Upper lobe of right lung (tissue), 1 donor: ENCODE data around the gene RCE1. TPM values are rescaled to one million over a fixed set of nuclear protein-coding genes. Genes with fewer than 3 reads are reported as not detected.

Experiments used
- ATAC-seq: fragments of 200-7000 bp; cut with Tn5 transposase; one replicate; pipeline ENCODE4 v1.9.1; 2020; ENCODE audit warnings: mild to moderate bottlenecking, moderate library complexity
- DNase-seq: peaks from one replicate; pipeline ENCODE4 v3.0.0-alpha.2; 2020
- H3K27ac ChIP-seq: fragments of 200-600 bp; one replicate; pipeline ENCODE4 v1.8.0; 2022
- H3K27me3 ChIP-seq: fragments of 200-600 bp; one replicate; pipeline ENCODE4 v1.8.0; 2022; ENCODE audit warnings: mild to moderate bottlenecking
- H3K36me3 ChIP-seq: fragments of 200-600 bp; one replicate; pipeline ENCODE4 v1.8.0; 2022
- H3K4me1 ChIP-seq: fragments of 200-600 bp; one replicate; pipeline ENCODE4 v1.8.0; 2022
- H3K4me3 ChIP-seq: fragments of 200-600 bp; one replicate; pipeline ENCODE4 v1.8.0; 2022; ENCODE audit warnings: mild to moderate bottlenecking
- H3K9me3 ChIP-seq: fragments of 200-600 bp; one replicate; pipeline ENCODE4 v1.8.0; 2022
- intact Hi-C: fragments of 100-400 bp; cut with DNase I; formaldehyde crosslinking; loops from one replicate; pipeline ENCODE4 v1.11.0; 2022
- total RNA-seq: library from RNA; stranded (reverse); fragmentation: NEBNext Ultra II Directional; extraction: Animal tissue kit (Norgen Biotek cat#: 25700); gene quantifications from one replicate; pipeline ENCODE4 v1.2.1, GENCODE V29; 2021
- TF ChIP-seq, protein P1 (sequence below): fragments of 200-600 bp; IDR thresholded peaks from one replicate; pipeline ENCODE4 v1.8.0; 2022; ENCODE audit warnings: antibody characterized with exemption
- donor health status: DM: no; HTN: yes; CAD: no; lungs with severe emphysema.

The RCE1 gene
- total RNA-seq, 1 donor from 2014 or later: 18.4 TPM

DNA sequence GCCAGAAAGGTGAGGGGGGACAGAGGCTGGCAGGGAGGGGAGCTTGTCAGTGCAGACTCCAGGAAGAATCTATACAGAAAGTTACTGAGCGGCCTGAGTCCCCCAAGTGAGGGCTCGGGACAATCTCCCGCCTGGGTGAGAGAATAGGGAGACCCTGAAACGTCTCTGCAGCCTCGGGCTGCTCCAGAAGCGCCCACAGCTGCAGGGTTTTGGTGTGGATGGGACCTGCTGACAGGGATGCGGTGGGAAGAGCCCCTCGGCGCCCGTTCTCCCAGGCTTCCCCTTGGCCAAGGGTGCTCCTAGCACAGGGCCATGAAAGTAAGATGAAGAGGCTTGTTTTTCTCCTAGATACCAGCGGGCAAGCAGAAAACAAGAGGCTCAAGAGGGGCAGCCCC lies 743 bp upstream of the RCE1 start:
- TF ChIP-seq, protein P1, sequence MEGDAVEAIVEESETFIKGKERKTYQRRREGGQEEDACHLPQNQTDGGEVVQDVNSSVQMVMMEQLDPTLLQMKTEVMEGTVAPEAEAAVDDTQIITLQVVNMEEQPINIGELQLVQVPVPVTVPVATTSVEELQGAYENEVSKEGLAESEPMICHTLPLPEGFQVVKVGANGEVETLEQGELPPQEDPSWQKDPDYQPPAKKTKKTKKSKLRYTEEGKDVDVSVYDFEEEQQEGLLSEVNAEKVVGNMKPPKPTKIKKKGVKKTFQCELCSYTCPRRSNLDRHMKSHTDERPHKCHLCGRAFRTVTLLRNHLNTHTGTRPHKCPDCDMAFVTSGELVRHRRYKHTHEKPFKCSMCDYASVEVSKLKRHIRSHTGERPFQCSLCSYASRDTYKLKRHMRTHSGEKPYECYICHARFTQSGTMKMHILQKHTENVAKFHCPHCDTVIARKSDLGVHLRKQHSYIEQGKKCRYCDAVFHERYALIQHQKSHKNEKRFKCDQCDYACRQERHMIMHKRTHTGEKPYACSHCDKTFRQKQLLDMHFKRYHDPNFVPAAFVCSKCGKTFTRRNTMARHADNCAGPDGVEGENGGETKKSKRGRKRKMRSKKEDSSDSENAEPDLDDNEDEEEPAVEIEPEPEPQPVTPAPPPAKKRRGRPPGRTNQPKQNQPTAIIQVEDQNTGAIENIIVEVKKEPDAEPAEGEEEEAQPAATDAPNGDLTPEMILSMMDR: no peak
- H3K36me3 ChIP-seq: peaks cover 24% of the 10 kb centered on the region
- H3K27me3 ChIP-seq: no peaks in the 10 kb centered on the region
- ATAC-seq (no peak), DNase-seq (no peak)
- intact Hi-C loops: no loop called here
- no peaks in the 10 kb centered on the region for H3K9me3 ChIP-seq
- H3K4me3 ChIP-seq: peak overlapping the region; percentile 97
- peaks cover 21% of the 10 kb centered on the region for H3K4me1 ChIP-seq
- peak overlapping the region; percentile 99 for H3K27ac ChIP-seq

DNA sequence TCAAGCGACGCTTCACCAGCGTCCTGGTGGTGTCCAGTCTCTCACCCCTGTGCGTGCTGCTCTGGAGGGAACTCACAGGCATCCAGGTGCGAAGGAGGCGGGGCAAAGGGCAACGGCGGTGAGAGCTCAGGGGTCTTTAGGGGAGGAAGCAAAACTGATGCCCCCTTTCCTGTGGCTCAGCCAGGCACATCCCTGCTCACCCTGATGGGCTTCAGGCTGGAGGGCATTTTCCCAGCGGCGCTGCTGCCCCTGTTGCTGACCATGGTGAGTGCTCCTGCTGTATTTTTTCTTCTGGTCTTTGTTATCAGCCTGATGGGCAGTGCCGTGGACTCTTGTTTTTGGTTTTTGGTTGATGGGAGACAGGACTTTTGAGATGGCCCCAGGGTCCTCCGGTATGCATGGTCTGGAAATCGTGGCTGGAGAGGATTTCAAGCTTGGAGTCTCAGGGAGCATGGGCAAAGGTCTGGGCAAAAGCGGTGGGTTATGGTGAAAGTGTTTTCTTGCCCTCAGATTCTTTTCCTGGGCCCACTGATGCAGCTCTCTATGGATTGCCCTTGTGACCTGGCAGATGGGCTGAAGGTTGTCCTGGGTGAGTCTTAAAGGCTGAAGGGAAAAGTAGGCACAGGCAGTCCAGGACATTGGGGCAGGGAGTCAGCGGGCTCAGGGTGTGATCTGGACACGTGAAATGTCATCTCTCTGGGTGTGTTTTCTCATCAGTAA lies 695 bp downstream of the RCE1 start:
- Histone ChIP-seq H3K27ac (peak overlapping the region; percentile 99), H3K36me3 (peaks cover 24% of the 10 kb centered on the region), H3K27me3 (no peaks in the 10 kb centered on the region), H3K9me3 (no peaks in the 10 kb centered on the region), H3K4me3 (peak overlapping the region; percentile 97), H3K4me1 (peaks cover 21% of the 10 kb centered on the region)
- TF ChIP-seq, protein P1: no peak
- no peak for ATAC-seq
- no peak for DNase-seq
- intact Hi-C loops: no loop called here

DNA sequence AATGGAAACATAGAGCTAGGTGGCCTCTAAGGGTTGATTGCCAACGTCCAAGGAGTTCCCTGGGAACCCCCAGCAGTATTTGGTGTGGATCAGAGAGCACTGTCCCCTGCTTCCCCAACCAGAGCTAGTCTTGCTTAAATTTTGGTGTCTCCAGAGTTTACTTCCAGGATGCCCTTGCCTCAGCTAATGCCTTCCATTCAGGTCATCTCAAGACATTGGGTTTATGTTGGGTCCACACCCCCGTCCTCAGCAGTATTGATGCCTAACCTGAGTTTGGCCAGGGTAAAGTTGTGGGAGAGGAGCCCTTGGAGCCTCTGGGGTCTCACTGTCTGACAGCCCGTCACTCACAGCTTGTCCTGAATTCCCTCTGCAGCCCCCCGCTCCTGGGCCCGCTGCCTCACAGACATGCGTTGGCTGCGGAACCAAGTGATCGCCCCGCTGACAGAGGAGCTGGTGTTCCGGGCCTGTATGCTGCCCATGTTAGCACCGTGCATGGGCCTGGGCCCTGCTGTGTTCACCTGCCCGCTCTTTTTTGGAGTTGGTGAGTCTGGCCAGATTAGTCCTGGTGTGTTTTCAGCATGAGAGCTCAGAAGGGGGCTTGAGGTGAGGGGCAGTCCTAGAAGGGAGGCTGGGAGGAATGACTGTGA lies 1.4 kb downstream of the RCE1 start:
- no peak for ATAC-seq
- no peak overlapping the region for H3K27ac ChIP-seq
- no peaks in the 10 kb centered on the region for H3K27me3 ChIP-seq
- TF ChIP-seq, protein P1: no peak
- H3K9me3 ChIP-seq: no peaks in the 10 kb centered on the region
- H3K36me3 ChIP-seq: peaks cover 24% of the 10 kb centered on the region
- intact Hi-C loops: no loop called here
- H3K4me1 ChIP-seq: peaks cover 21% of the 10 kb centered on the region
- peak overlapping the region; percentile 97 for H3K4me3 ChIP-seq
- no peak for DNase-seq

DNA sequence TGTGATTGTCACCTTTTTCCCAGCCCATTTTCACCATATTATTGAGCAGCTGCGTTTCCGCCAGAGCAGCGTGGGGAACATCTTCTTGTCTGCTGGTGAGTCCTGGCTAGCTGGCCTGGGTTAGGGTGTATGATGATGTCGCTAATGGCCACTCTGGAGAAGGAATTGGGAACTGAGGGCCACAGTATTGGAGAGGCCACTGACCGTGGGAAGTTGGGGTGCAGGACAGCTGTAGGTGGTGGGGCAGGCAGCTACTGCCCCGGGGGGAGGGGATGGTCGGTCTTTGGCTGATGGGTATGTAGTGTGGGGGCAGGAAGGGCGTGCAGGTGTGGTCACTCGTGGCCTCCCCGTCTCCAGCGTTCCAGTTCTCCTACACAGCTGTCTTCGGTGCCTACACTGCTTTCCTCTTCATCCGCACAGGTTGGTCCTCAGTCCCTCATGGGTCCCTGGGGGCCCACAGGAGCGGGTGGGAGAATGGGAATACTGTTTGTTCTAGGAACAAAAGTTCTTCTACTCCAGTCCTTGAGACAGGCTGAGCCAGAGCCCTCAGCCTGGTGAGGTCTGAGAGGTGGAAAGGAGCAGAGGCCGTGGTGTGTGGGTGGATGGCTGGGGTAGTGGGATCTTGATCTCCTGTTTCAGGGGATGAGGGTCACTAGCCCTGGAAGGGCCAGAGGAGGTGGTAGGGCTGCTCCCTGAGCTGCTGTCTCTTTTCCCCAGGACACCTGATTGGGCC lies 2.1 kb downstream of the RCE1 start:
- H3K36me3 ChIP-seq: peaks cover 24% of the 10 kb centered on the region
- H3K27me3 ChIP-seq: no peaks in the 10 kb centered on the region
- TF ChIP-seq, protein P1: no peak
- H3K9me3 ChIP-seq: no peaks in the 10 kb centered on the region
- intact Hi-C loops: no loop called here
- no peak overlapping the region for H3K4me3 ChIP-seq
- no peak overlapping the region for H3K27ac ChIP-seq
- no peak for DNase-seq
- H3K4me1 ChIP-seq: peaks cover 21% of the 10 kb centered on the region
- no peak for ATAC-seq

DNA sequence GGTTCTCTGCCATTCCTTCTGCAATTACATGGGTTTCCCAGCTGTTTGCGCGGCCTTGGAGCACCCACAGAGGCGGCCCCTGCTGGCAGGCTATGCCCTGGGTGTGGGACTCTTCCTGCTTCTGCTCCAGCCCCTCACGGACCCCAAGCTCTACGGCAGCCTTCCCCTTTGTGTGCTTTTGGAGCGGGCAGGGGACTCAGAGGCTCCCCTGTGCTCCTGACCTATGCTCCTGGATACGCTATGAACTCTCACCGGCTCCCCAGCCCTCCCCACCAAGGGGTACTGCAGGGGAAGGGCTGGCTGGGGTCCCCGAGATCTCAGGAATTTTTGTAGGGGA lies 2.6 kb downstream of the RCE1 start:
- Histone ChIP-seq H3K9me3 (no peaks in the 10 kb centered on the region), H3K27me3 (no peaks in the 10 kb centered on the region), H3K4me1 (peaks cover 21% of the 10 kb centered on the region), H3K36me3 (peaks cover 24% of the 10 kb centered on the region), H3K4me3 (no peak overlapping the region), H3K27ac (no peak overlapping the region)
- ATAC-seq (no peak), DNase-seq (no peak)
- intact Hi-C loops: no loop called here
- TF ChIP-seq, protein P1: no peak
